Endothelial cell of umbilical vein (primary cell): ENCODE measurements around the gene GNAI1.

Experiments
- CTCF ChIP-seq, 2 donors: IDR thresholded peaks; 1 replicate in 1 of 2; 2 replicates in 1 of 2; pipeline ENCODE4 v1.5.1; 2011; ENCODE audit warnings: low read length in 2 of 2, mild to moderate bottlenecking in 2 of 2, moderate library complexity in 2 of 2, control low read depth in 1 of 2, inconsistent platforms in 1 of 2, low read depth in 1 of 2; ENCODE audit not compliant: insufficient read depth in 1 of 2; ENCODE audit errors: extremely low read depth in 1 of 2
- FOS ChIP-seq: IDR thresholded peaks from 2 replicates; pipeline ENCODE4 v1.6.1; 2011; ENCODE audit warnings: mild to moderate bottlenecking, low read length, moderate library complexity, borderline replicate concordance; ENCODE audit not compliant: insufficient read depth
- JUN ChIP-seq: IDR thresholded peaks from 2 replicates; pipeline ENCODE4 v1.6.1; 2011; ENCODE audit warnings: borderline replicate concordance, low read depth; ENCODE audit not compliant: insufficient read length, insufficient read depth
- MAX ChIP-seq: IDR thresholded peaks from 2 replicates; pipeline ENCODE4 v1.6.1; 2011; ENCODE audit not compliant: insufficient read depth, insufficient read length
- POLR2A ChIP-seq: IDR thresholded peaks from 2 replicates; pipeline ENCODE4 v1.6.1; 2012; ENCODE audit warnings: low read depth, mild to moderate bottlenecking, control low read depth, low read length
- POLR2AphosphoS5 ChIP-seq: IDR thresholded peaks from 2 replicates; pipeline ENCODE4 v1.6.1; 2012; ENCODE audit warnings: low read depth, mild to moderate bottlenecking, control low read depth, low read length, moderate library complexity; ENCODE audit not compliant: insufficient read depth

- TF ChIP-seq CTCF (IDR thresholded peaks at IDR 0.05; ENCODE audit: extremely low read depth in 1 of 2, insufficient read depth in 1 of 2, low read depth in 1 of 2, low read length in 2 of 2) (no peak), POLR2AphosphoS5 (no peak), POLR2A (no peak), JUN (no peak), FOS (no peak), MAX (no peak)
Observed at GRCh38 chr7:80182630-80183276, 48.1 kb downstream of the GNAI1 start.
